ENCODE data around the gene CCDC69.

GRCh38 chr5:151132963-151133362 is 90.9 kb downstream of the CCDC69 start:
- TF ChIP-seq, protein P1, sequence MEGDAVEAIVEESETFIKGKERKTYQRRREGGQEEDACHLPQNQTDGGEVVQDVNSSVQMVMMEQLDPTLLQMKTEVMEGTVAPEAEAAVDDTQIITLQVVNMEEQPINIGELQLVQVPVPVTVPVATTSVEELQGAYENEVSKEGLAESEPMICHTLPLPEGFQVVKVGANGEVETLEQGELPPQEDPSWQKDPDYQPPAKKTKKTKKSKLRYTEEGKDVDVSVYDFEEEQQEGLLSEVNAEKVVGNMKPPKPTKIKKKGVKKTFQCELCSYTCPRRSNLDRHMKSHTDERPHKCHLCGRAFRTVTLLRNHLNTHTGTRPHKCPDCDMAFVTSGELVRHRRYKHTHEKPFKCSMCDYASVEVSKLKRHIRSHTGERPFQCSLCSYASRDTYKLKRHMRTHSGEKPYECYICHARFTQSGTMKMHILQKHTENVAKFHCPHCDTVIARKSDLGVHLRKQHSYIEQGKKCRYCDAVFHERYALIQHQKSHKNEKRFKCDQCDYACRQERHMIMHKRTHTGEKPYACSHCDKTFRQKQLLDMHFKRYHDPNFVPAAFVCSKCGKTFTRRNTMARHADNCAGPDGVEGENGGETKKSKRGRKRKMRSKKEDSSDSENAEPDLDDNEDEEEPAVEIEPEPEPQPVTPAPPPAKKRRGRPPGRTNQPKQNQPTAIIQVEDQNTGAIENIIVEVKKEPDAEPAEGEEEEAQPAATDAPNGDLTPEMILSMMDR (IDR thresholded peaks at IDR 0.05; ENCODE audit: low read depth, low read length): no peak
- no peak for TF ChIP-seq POLR2A (IDR thresholded peaks at IDR 0.05; ENCODE audit: extremely low read depth, insufficient read length)
- no peak for TF ChIP-seq MAX (IDR thresholded peaks at IDR 0.05; ENCODE audit: low read depth, low read length)
- no peak for TF ChIP-seq MYC (IDR thresholded peaks at IDR 0.05; ENCODE audit: low read depth, low read length)

All from NB4 (cell line).